Stimulated activated CD4-positive, alpha-beta T cell treated with anti-CD3 and anti-CD28 coated beads, Interleukin-1b, Interleukin-23, amount 100 ng/mL, for 4 hours (primary cell): ENCODE measurements around the gene BRINP3.
"Not testable (repeated sequence)": the region's sequence is repeated elsewhere in the genome, so short reads cannot be mapped to it uniquely, and the experiment has no call there.

Experiments used
- DNase-seq, 2 donors: peaks; one replicate each; pipeline ENCODE4 v3.0.0-alpha.2; 2020; ENCODE audit warnings: low read depth in 2 of 2

BRINP3 gene

DNA sequence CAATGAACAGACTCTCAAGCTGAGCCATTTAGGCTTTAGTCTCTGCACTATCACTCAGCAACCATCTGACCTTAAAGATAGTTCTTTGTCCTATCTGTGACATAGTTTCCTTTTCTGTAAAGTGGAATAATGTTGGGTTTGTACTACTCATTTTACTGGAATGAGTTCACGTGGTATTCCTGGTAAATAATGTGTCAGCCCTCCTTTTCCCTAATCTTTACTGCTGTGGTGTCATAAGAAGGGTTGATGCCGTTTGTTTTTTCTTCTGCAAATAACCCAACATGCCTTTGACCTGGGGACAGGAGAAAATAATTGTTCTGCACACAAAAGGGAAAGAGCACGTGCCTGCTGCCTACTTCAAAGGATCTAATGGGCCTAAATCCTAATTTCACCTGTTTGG, 297.8 kb downstream of the BRINP3 start:
- no peak for DNase-seq

DNA sequence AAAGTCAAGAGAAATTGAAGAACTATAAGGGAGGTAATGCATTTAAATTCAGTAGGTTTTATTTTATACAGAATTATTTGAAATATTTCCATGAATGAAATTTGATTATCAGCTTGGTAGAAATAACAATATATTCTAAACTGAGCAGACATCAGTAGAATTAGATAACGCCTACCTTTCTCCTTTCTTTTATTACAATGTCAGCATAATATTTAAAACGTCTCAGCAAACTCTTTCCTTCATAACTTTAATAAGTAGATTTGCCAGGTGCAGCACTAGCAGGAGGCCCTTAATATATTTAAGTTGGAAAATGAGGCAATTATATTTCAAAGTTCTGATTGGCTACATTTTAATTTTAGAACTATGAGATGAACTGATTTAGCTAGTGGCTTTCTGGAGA, 298.8 kb downstream of the BRINP3 start:
- DNase-seq = no peak

DNA sequence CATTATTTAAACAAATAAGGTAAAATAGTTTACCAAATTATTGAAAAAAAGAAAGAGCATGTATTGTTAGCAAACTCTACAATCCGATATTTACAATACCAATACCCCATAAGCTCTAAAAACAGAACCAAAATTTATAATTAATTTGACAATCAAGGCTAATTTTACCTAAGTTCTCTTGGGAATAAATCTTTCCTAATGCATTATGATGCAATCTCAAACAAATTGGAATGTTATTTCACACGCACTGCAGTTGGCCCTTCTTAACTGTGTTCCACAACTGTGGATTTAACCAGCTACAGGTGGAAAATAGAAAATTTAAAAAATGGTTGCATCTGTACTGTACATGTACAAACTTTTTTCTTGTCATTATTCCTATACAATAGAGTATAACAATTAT, 300.1 kb downstream of the BRINP3 start:
- DNase-seq = no peak

DNA sequence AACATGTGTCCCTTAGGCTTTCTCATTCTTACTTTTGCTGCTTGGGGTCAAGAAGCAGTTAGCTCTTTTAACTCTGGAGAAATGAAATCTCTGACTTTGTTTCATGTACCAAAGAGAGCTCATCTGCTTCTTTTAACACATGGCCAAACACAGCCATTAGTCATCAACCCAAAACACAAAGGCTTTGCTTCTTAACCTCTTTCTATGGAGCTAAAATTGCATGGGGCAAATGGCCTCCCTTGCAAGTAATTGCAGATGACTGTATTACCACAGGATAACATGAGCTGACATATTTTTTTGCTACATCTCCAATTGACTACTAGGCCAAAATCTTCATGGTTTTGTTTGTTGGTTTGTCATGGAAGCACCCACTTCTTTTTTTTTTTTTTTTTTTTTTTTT, 300.9 kb downstream of the BRINP3 start:
- no peak for DNase-seq

DNA sequence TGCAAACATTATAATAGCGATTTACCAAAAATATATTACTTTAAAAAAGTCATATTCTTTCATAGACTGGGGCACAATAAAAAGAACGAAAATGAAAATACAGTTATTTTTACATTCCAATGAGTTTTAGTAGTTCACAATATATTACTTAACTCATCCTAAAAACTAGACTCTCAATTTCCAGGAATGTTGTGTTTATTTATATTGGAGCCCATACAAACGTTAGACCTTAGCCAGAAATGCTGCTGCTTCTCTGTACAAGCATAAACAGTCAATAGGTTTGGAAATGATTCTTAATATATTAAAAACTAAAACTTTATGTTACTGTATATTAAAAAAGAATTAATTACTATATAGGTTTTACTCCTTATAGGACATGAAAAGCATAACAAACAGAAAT, 302.3 kb downstream of the BRINP3 start:
- DNase-seq = no peak

DNA sequence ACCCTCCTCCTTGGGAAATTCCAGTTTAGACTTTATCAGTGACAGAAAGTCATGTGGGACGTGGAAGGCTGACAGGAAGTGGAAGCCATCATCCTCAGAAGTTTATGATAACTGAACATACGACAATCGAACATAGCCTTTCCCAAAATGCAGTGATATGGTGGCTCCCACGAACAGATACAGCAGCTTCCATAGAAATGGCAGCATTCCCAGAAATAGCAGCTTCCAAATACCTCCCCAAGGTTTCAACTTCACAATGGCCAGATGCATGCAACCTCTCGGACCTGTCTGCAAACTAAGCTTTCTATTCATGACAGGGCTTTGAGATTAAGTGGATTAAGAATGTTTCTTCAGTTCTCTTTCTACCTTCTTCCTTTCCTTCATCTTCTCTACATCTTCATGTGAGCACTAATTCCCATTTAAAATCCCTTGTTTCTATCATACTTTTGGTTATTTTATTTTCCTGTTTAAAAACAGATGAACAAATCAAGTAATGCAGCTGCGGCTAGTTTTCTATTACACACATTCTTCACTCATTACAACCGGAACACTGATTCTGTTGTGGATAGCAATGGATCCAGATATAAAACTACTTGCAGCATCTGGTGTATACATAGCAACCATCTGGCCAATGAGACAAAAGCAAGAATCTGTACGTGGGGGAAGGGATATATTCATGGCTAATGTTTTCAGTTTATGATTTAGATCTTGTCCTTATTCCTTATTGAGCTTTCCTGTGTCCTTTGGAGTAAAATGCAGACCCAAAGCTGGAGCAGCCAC, 304.8 kb downstream of the BRINP3 start:
- no peak for DNase-seq

DNA sequence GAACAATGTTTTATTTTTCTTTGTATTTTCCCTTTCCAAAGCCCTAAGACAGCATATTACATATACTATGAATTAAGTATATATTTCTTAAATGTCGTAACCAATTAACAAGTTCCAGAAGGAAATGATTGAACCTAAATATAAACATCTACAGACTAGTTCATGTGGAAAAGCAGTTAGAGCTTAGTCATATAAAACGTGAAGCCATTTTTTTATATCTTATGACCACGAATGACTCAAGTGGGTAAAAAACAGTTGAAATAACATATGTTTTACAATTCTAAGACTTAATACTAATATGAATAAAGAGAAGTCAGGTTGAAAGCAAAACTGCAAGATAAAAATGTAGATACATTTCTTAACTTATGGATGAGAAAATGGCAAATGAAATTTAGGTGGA, 307.3 kb downstream of the BRINP3 start:
- no peak for DNase-seq

DNA sequence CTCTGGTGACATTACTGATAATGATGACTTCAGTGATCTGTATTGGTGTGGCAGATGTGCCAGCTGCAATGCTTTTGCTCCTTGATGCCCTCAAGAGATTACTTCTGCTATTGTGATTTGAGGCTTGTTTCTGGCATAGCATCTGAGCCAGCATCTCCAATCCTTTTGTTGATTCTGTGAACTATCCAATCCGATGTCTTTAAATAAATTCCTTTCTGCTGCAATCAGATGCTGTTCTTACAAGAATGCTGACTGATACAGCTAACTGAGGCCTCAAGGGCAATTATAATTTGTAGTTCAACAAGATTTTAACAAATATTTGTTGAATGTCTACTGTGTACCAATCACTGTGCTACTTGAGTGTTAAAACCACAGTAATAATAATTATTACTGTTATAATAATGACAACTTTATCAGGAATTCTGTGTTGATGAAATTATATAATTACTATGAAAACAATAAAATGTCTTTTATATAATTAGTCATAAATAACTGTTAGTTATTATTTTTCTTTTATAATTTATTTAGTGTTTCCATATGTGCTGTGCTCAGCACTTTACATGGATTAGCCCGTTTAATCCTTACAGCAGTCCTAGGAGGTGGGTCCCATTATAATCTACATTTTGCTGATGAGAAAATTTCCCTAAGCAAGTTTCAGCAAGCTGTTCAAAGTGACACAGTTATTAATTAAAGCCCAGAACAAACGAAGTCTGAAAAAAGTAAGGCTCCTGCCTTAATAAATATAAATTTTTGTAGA, 308.2 kb downstream of the BRINP3 start:
- DNase-seq = no peak

DNA sequence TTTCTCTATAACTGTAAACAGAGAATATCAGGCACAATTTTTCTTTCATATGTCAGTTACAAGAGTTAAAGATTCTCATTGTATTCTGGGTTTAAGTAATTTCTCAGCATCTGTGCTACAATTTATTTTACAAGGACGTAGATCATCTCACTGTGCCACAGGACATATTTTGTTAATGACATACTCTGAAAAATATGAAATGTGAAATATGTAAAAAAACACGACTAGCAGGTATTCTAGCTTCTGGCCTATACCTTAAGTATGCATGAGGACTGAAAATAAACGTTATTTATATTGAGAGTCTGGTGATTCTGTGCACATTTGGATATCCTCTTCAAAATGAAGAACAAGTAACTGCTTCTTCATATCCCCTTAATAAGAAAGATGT, 308.8 kb downstream of the BRINP3 start:
- DNase-seq = no peak

DNA sequence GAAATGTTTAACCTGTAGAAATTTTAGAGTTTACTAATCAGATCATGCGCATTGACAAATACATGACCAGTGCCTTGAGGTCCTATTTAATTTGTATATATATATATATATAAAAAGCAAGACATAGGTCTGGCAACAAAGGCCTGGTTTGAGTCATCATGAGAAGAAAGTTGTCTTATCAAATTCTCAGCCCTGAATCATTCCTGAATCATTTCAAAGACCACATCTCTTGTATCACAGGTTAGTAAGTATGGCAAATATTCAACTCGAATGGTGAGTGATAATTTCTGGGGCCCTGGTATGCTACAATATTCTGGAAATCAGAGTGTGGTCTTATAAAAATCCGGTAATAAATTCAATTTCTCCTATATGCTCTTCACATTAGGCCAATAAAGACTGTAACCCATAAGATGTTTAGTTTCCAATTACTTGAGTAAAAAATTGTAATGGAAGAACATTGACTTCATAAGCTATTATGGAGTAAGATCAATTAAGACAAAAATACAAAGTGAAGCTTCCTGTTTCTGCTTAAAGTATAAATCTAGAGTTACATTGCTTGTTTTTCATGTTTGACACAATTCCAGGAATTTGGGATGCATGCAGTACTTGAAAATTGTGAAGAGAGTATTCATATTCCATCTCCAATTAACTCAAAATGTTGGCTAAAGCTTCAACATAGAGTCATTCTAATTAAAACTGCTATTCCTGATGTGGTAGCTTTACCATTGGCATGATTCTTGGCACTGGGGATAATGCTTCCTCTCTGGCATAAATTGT, 309.4 kb downstream of the BRINP3 start:
- DNase-seq = no peak

DNA sequence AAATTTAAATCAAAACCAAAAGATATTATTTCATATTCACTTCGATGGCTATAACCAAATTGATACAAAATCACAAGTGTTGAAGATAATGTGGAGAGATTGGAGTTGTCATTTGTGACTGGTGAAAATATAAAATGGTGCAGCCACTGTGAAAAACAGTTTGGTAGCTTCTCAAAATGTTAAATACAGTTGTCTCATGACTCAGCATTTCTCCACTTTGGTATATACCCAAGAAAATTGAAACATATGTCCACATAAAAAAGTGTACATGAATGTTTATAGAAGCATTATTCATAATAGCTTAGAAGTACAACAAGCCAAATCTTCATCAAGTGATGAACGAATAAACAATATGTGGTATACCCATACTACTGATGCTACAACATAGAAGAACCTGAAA, 318.5 kb downstream of the BRINP3 start:
- no peak for DNase-seq

DNA sequence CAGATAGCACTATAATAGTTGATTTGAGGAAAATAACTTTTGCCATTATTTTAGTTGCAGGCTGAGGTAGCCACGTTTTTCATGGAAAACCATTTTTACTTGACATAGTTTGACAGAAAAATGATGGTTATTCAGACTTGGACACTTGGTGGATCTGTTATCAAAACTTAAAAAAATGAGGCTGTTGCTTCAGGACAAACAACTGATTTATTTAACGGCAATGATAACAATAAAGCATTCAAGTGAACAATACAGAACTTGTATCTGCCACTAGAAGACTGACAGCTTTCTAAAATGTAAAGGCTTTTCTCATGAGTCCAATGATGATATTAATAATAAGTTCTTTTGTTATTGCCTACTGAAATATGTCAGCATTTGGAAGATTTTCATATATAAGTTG, 322.9 kb downstream of the BRINP3 start:
- DNase-seq = no peak

DNA sequence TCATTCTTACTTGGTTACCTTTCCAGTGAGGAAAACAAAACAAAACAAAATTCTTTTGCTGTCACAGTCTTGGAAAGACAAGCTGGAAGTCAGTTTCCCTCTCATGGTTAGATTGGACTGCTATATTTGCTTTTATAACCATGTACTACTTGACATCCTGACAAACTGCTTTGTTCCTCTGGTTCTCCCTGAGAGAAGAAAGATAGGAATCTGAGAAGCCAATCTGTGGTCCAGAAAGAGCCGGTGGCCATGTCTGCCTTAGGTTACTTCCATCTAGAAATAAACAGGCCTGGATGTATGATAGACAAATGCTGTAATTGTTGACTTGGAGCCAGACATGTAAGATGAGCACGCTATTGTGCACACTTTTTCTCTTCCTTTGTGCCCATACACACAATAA, 330.0 kb downstream of the BRINP3 start:
- DNase-seq = no peak

DNA sequence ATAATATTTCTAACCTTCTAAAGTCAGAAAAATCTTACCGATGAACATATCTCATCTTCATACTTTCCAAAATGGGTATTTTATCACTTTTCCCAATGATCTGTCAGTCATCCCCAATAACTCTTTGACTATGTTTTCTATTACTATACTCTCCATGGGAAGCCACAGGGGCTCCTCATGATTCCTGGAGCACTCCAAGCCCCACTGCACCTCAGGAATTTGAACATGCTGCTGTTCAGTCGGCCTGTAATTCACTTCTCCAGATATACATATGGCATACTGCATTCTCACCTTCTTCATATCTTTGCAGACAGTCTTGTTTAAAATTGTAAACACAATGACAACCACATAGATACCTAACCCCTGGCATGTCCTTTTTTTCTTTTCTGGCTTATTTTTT, 333.0 kb downstream of the BRINP3 start:
- no peak for DNase-seq

DNA sequence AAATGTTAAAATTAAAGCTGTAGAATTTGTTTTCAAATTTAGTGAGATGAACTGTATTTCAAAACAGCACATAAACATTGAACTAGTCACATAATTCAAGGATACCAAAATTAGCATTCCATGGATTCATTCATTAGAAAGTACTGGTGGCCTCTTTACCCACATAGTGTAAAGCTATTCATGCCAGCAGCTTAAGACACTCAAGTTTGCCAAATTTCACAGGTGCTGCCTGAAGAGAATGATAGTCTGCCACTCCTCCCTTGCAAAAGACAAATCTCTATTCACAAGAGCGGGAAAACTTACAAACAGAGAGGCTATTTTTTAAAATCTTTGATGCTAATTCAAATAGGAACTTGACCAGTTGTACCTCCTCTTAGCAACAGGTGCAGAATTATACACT, 337.0 kb downstream of the BRINP3 start:
- DNase-seq = no peak

DNA sequence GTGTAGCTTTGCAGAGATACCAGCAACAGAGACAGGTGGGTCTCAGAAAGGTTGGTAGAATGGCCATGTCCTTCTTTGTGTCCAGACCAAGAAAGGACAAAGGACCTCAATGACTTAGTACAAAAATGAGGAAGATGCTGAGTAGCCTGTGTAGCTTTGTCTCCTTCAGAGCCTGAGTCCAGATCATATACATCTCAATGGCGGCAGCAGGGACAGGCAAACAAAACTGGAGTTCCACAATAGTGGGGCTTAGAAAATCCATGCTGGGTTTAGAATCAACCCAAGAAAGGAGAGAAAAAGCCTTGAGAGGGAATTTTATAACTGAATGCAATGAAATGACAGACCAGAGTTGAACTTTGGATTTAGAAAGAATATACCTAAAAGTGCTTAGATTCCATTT, 339.0 kb downstream of the BRINP3 start:
- DNase-seq = no peak

DNA sequence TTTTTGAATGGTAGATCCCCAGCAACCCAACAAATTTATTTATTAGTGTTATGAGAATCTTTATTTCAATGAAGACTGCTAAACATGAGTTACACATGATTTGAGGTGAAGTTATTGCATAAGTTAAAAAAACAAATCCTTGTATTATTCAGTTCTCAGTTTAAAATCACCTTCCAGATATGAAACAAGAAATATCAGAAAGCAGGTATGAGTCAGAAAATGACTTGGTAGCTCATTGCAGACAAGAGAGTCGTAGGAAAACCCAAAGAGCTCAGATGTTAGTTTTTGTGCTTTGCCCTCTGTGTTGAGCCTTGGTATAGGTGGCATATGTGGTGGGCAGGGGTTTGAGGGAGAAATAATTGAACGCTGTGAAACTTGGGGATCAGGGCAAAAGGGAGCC, 339.4 kb downstream of the BRINP3 start:
- DNase-seq = no peak

DNA sequence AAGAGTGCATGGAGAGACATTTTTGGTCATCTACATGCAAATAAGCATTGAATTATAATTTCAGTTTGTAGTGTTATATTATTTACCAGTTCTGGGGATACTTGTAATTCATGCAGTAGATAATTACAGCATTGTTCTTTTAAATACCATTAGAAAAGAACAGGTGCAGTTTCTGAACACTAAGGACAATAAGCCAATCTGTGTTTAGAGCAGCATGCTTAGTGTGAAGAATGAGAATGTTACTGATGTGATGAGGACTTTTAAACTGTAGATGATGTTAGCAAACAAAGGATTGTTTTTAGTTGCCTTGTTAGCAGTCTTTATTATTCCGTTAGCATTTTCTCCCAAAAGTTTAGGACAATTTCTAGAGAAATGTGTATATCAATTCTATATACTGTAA, 348.3 kb downstream of the BRINP3 start:
- DNase-seq = no peak

DNA sequence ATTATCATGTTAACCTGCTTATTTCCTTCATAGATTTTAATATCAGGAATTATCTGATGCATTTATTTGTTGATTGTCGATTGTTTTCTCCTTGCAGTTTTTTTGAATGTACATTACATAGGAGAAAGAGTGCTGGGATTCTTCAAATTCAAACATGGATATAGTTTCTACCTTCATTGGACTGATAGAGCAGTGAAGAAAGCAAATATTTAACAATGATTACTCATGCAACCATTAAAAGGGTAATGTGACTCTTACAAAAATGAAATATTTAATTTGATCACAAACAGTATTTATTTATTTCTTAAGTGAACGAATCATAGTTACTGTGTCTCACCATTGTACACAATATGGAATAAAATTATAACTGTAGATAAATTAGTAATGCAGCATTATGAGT, 350.9 kb downstream of the BRINP3 start:
- no peak for DNase-seq

DNA sequence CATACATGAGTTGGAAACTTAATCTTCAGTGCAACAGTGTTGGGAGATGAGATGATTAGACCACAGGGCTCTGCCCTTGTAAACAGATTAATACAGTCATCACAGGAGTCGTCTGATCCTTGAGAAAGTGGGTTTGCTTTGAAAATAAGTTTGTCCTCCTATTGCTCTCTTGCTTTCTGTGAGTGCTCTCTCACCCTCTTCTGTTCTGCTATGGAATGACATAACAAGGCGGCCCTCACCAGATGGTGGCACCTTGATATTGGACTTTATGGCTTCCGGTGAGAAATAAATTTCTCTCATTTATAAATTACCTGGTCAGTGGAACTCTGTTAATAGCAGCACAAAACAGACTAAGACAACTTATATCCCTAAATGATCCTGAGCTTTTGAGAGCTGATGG, 353.6 kb downstream of the BRINP3 start:
- no peak for DNase-seq

DNA sequence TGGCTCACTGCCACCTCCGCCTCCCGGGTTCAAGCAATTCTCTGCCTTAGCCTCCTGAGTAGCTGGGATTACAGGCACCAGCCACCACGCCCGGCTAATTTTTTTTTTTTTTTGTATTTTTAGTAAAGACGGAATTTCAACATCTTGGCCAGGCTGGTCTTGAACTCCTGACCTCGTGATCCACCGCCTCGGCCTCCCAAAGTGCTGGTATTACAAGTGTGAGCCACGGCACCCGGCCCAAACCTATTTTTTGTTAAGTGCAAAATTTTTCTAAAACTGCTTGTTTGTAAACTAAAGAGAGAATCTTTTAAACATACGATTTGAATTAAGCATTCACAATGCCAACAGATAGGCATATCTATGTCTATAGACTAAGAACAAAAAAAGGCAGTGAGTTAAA, 357.1 kb downstream of the BRINP3 start:
- not testable (repeated sequence) for DNase-seq

DNA sequence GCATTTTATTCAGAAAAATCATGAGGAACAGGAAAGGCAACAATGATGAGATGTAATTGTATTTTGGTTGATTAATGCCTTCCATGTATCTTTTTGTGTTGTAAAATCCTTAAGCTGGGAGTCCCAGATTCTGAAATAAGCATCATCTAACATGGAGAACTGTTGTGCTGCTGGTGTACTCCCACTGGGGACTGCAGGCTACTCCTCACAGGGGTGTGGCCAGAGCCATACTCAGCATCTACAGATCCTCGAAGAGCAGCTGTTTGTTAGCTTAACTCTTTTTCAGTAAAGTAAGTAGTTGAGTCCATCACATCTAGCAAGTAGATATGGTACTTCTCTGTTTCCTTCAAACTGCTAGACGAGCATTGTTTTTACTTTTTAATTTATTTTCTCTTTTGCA, 358.0 kb downstream of the BRINP3 start:
- DNase-seq = no peak

DNA sequence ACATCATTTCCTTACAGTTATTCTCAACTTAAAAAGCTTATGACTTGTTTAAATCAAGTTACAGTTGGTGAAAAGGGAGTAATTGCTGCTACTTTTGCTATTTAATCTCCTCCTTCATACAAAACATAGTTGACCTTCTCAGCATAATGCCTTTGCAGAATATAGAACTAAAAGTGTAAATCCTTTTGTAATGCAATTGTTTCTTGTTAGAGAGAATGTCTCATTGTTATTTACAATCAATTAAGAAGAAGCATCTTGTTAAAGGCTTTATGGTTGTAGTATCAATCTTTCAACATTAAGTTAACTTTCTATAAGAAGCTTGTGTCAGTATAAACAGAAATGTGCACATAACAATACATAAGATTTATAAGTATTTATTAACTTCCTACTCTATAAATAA, 360.7 kb downstream of the BRINP3 start:
- DNase-seq = no peak
